DOHH2 (cell line): ENCODE data around the gene DSCAML1.

Experiments
- EZH2phosphoT487 ChIP-seq: fragments of 200-600 bp; sonication (generic); IDR thresholded peaks from 2 replicates; pipeline ENCODE4 v1.6.1; 2017; ENCODE audit warnings: borderline replicate concordance, mild to moderate bottlenecking, antibody characterized with exemption, low read length, moderate library complexity, mixed read lengths
- TF ChIP-seq, protein P1 (sequence below): fragments of 200-600 bp; sonication (generic); IDR thresholded peaks from one replicate; pipeline ENCODE4 v1.5.1; 2014; ENCODE audit warnings: antibody characterized with exemption, mild to moderate bottlenecking, low read depth, low read length; ENCODE audit not compliant: poor library complexity, severe bottlenecking

DNA sequence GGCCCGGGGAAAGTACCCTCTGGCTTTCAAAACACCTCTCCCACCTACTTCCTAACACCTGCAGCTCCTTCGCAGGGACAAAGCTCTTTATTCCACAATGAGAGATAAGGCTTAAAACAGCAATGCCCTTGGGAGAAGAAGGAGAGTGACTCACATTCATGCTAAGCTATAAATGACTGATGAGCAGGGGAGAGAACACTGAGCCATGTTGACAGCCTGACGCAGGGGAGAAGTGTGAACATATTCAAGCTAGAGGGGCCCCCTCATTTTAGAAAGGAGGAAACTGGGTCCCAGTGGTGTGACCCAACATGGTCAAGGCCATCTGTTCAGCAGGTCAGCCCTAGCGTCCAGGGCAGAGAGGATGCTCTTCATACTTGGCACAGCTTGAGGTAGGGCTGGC, 171.8 kb downstream of the DSCAML1 start:
- TF ChIP-seq, protein P1, sequence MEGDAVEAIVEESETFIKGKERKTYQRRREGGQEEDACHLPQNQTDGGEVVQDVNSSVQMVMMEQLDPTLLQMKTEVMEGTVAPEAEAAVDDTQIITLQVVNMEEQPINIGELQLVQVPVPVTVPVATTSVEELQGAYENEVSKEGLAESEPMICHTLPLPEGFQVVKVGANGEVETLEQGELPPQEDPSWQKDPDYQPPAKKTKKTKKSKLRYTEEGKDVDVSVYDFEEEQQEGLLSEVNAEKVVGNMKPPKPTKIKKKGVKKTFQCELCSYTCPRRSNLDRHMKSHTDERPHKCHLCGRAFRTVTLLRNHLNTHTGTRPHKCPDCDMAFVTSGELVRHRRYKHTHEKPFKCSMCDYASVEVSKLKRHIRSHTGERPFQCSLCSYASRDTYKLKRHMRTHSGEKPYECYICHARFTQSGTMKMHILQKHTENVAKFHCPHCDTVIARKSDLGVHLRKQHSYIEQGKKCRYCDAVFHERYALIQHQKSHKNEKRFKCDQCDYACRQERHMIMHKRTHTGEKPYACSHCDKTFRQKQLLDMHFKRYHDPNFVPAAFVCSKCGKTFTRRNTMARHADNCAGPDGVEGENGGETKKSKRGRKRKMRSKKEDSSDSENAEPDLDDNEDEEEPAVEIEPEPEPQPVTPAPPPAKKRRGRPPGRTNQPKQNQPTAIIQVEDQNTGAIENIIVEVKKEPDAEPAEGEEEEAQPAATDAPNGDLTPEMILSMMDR: no peak
- TF ChIP-seq EZH2phosphoT487: no peak
